IPS-NIHi11 (cell line): Measurements from ENCODE around the gene TLL2.

Experiments used
- DNase-seq: peaks from one replicate; pipeline ENCODE4 v3.0.0; 2012; ENCODE audit warnings: mixed read lengths, low spot score

TLL2 gene

DNA sequence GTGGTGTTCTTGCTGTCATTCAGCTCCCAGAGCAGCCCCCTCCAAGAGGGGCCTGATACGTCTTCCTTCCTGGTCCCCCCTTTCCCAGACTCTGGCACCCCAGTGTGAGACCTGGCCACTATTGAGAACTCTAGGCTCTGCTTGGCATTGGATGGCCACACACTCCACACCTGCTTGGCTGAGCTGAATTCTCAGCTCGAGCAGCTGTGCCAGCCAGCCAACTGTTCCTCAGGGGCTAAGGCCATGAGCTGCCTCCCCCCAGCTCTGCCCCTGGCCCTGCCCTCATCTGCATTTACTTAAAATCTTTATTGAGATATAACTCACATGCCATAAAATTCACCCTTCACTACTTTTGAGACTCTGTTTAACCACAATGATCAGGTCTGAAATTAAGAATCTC is 6.7 kb downstream of the TLL2 start:
- no peak for DNase-seq

- no peak for DNase-seq
Observed at GRCh38 chr10:96505150-96506136, 8.3 kb downstream of the TLL2 start.

- no peak for DNase-seq
Observed at GRCh38 chr10:96502561-96503282, 11.0 kb downstream of the TLL2 start.

DNA sequence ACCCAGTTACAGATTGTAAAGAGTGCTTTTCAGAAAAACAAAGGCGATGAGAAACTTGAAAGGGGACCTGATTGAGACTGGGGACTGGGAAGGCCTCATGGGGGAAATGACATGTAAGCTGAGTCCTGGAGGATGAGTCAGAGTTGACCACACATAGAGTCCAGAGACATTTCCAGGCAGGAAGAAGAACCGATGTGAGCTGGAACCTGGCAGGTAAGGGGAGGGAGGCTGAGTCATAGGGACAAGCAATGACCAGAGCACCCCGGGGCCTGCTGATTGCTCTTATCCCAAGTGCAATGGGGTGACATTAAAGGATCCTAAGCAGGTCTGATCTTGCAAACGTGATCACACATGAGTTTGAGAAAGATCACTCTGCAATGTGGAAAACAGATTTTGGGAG is 11.7 kb downstream of the TLL2 start:
- DNase-seq, result no peak

DNA sequence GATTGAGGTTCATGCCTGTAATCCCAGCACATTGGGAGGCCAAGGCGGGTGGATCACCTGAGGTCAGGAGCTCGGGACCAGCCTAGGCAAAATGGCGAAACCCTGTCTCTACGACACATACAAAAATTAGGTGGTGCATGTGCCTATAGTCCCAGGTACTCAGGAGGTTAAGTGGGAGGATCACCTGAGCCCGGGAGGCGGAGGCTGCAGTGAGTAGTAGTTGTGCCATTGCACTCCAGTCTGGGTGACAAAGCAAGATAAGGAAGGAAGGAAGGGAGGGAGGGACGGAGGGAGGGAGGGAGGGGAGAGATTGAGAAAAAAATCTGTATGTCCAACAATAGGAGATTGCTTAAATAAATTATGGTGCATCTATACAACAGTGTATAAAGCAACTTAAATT is 13.2 kb downstream of the TLL2 start:
- no peak for DNase-seq

- no peak for DNase-seq
Observed at GRCh38 chr10:96500050-96500449, 13.7 kb downstream of the TLL2 start.

DNA sequence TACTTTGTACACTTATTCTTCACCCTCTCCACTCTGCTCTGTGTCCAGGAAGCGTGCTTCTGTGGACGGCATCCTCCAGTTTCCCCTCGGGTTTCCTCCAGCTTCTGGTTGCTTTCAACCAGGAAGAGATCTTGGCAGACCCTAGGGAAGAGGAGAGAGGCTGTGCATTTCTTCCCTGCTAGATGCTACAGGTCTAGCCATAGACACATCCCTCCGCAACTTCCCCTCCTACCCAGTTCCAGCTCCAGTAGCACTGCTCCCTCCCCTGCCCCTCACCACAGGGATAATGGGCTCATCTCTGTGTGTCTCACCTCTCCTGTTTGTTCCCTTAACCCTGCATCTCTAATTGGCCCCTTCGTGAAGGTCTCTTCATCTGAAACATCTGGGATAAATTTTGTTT is 16.3 kb downstream of the TLL2 start:
- no peak for DNase-seq

DNA sequence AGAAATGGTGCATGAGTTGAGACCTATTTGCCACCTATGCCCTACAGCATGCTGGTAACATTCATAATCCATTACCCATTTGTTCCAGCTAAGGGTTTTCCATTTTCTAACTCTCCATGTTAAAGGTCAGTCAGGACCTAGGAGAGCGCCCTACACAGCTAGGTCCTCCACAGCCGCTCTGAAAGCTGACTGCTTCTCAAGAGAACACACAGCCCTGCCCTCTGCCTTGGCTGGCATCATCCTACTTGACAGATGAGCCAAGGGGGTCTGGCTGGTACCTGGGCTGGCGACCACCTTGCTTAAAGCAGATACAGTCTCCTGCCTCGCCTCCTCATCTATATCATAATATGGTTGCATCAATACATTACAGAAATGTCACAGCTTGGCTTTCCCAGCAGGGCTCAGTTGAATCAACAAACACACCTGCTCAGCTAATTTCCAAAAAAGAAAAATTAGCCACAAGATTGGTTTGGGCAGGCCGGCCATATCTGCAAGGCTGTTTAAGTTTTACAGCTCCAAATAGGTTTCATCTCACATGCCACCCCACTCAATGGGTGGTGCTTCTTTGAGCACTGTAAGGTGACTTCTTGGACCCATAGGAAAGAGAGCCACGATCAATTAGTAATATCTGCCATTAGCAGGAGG is 17.3 kb downstream of the TLL2 start:
- DNase-seq, result peak; percentile 68

DNA sequence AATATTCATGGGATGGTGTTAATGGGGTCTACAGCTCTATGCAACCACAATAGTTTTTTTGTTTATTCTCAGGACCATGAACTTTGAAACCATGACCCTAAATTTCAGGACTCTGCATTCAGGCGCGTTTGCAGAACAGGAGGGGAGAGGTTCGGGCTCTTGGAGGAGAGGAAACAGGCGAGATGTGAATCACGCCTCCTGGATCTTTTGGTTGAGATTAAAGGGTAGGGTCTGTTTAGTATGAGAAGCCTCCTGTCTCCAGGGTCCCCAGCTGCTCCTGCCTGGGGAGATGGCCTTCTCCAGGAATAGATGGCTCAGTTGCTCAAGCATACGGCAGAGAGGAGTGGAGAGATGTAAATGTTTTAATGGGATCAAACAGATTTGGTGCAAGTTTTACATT is 18.2 kb downstream of the TLL2 start:
- no peak for DNase-seq

- DNase-seq, result no peak
Observed at GRCh38 chr10:96494694-96495093, 19.0 kb downstream of the TLL2 start.

- DNase-seq, result no peak
Observed at GRCh38 chr10:96493871-96494525, 19.7 kb downstream of the TLL2 start.

DNA sequence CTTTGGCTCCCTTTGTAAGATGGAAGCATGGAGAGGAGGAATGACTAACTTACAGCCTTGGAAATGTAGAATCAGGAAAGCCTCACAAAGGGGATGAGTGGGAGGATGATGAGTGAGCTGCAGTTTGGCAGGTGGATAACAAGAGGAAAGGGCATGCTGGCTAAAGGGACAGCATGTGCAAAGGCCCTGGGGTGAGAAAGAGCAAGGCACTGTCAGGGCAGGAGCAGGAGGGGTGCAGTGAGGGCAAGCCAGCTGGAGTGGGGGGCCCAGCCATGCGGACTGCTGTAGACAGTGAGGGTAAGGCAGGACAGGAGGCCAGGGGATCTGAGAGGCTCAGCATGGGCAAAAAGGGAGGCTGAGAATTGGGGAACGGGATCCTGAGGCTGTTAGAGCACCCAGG is 20.5 kb downstream of the TLL2 start:
- no peak for DNase-seq

GRCh38 chr10:96491303-96491702 is 22.4 kb downstream of the TLL2 start:
- no peak for DNase-seq

DNA sequence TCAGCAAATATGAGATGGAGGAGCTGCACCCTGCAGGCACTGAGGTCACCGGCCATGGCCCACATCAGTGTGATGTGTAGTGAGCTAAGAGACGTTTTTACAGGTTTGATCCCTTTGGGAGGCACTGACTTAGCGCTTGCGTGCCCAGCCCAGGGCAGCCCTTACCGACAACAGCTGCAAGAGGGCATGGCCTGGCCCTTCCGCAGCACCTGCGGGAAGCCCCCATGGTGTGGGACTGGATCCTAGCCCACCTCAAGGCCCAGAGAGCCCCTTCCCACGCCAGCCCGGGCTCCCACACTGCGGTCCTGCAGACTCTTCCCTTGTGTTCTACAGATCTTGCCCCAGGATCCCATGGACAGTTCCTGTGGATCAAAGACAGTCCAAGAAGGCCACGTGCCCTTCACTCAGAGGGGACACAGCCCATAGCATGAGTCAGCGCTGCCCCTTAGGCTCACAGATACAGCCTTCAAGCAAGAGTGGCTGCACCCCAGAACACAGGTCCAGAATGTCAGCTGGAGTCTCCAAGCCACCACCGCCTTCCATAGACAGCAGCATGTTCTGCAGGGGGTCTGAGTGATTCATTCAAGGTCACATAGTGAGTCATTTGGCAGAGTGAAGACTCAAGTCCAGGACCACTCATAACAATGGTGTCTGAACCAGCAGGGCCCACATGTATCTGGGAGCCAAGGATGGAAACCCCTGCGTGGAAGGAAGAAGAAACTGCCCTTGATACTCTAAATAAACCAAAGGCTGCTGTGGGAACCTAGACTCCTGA is 25.4 kb downstream of the TLL2 start:
- DNase-seq, result no peak

- DNase-seq, result no peak
Observed at GRCh38 chr10:96482815-96483588, 30.7 kb downstream of the TLL2 start.

DNA sequence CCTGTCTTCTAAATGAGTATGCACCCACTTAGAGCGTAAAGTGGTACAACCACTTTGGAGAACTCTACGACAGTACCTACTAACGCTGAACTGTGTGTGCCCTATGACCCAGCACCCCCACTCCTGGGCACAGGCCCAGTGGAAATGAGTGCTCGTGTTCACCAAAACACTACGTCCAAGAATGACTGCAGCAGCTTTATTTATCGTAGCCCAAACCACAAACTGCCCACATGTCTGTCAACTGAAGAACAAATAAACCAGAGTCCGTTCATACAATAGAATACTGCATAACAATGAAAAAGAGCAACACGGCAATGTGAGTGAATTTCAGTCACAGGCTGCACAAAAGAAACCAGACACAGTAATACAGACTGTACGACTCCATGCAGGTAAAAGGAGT is 35.4 kb downstream of the TLL2 start:
- no peak for DNase-seq

DNA sequence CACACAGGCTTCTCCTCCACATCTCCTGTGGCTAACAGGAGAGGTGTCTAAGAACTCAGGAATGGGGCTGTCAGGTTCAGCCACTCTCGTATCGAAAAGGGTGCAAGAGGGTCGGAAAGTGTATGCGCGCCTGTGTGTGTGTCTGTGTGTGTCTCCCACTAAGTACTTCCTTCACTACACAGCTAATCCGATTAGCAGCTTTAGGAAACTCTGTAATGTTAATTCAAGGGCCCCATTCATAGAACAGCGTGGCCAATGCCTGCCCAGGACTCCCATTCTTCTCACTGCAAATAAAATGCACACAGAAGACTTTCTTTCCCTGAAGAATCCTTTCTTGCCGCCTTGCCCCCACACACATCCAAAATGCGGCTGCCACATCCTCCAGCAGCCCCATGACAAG is 39.9 kb downstream of the TLL2 start:
- DNase-seq, result no peak

DNA sequence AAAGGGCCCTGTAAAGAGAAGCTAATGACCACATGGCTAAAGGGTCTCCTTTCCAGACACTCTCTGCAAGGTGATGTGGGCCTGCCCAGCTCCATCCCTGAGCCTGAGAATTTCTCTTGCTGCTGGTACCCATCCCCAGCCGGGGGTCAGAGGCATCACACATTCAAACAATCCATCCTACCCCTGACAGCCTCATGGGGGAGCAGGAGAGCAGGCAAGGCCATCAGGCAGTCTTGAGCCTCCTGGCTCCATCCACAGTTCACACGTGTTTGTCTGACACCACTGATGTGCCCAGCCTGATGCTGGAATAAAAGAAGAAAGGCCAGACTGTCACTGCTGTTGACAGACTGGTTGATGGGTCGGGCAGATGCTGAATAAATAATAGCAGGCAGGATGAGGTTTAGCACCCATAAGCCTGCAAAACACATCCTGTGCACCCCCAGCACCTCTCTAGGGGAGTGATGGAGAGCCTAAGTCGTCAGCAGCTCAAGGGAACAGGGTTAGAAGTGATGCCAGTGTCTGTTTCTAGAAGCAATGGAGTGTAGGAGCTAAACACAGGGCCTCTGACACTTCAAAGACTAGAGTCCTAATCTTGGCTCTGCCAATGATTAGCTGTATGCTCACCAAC is 43.5 kb downstream of the TLL2 start:
- peak; percentile 91 for DNase-seq

DNA sequence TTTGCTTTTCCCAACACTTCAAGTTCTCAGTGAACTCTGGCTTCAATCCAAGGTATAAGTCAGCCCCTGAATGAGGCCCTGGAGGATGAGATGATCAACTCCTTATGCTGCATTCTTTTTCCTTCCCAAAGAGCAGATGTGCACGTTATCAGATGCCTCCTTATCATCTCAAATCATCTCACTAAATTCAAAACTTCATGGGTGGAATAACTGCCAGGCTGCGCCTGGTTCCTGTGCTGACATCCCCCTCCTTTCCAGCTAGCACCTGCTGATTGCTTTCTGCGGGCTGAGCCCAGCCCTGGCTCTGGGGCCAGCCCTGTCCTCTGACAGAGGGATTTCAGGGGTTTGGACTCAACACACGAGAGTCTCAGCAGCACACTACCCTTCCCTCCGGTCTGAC is 44.9 kb downstream of the TLL2 start:
- DNase-seq, result no peak

DNA sequence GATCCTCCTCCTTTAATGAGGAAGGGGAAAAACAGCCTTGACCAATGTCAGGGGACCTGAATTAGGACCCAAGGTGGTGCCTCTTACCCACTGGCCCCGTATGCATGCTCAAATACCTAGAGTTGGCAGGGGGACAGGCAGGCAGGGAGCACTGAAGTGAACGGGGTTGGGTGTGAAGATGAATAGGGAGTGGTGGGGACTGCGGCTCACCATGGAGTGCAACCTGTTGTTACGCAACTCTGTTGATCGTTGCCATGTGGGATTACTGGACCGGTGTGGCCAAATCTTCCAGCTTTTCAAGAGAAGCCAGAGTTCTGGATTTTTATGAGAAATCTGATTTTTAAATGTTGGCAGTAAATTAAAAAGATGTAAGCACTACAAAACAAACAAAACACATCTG is 48.1 kb downstream of the TLL2 start:
- DNase-seq, result no peak
